K562 (cell line): ENCODE measurements around the gene TNNT1. TPM values are rescaled to one million over a fixed set of nuclear protein-coding genes. Genes with fewer than 3 reads are reported as not detected.
A peak's percentile ranks its signal among the peaks of the same experiment; 100 is the strongest.

ENCODE experiments used
- ATAC-seq: fragments of 200-7000 bp; cut with Tn5 transposase; 3 replicates; pipeline ENCODE4 v1.9.1; 2020; ENCODE audit warnings: moderate library complexity
- BruUV-seq: library from RNA; stranded (reverse); fragments of 400-500 nt; replicated peaks from 2 replicates; lab custom pipeline; 2021; lab: Mats Ljungman, UMichigan
- CTCF ChIA-PET: fragments of 300-600 bp; formaldehyde crosslinking; extraction: SDS; loops from one replicate; lab custom pipeline; 2021; ENCODE audit warnings: low intra/inter-chr PET ratio; lab: Yijun Ruan, JAX
- POLR2A ChIA-PET: fragments of 300-600, 350-650 bp; sonication (Branson Sonifier 250); formaldehyde crosslinking; extraction: SDS; loops from one replicate; lab custom pipeline; 2021; ENCODE audit warnings: antibody characterized with exemption, inconsistent platforms; lab: Yijun Ruan, JAX
- DNase-seq, 4 experiments: peaks; one replicate each; pipeline versions ENCODE4 v3.0.0 to v3.0.0-alpha.2; 2011 to 2018; ENCODE audit warnings: low spot score in 3 of 4, mixed read lengths in 3 of 4; ENCODE audit errors: extremely low read depth in 1 of 4
- FAIRE-seq: peaks from 2 replicates; lab custom pipeline; 2011; peaks lifted over from hg19 to GRCh38; lab: Jason Lieb, UNC
- H2AFZ ChIP-seq: 2 replicates; pipeline ENCODE4 v1.6.0; 2011; ENCODE audit warnings: low read depth, low read length, control low read depth, inconsistent platforms
- H3K27ac ChIP-seq: fragments of 200-600 bp; 3 replicates; pipeline ENCODE4 v1.8.0; 2011; ENCODE audit warnings: low read depth, mild to moderate bottlenecking, control low read depth, inconsistent platforms, low read length, moderate library complexity, mixed read lengths; ENCODE audit errors: extremely low read depth
- H3K27me3 ChIP-seq, 2 experiments: fragments of 300-600 bp in 1 of 2; 2 replicates in 1 of 2; 3 replicates in 1 of 2; pipeline versions ENCODE4 v1.6.0 to v1.8.0; 2011; ENCODE audit warnings: inconsistent platforms in 2 of 2, low read length in 2 of 2, mild to moderate bottlenecking in 1 of 2, mixed read lengths in 1 of 2, moderate library complexity in 1 of 2; ENCODE audit not compliant: control insufficient read depth in 2 of 2, insufficient read depth in 2 of 2
- H3K36me3 ChIP-seq: fragments of 300-600 bp; 3 replicates; pipeline ENCODE4 v1.8.0; 2011; ENCODE audit warnings: mild to moderate bottlenecking, low read length, inconsistent platforms; ENCODE audit not compliant: control insufficient read depth, insufficient read depth
- H3K4me1 ChIP-seq, 2 experiments: fragments of 200-600 bp in 1 of 2; replicated peaks in 1 of 2; 2 replicates in 1 of 2; 3 replicates in 1 of 2; pipeline versions ENCODE4 v1.5.1 to v1.8.0; 2011; ENCODE audit warnings: inconsistent platforms in 2 of 2, low read length in 2 of 2, mild to moderate bottlenecking in 1 of 2, mixed read lengths in 1 of 2, moderate library complexity in 1 of 2; ENCODE audit not compliant: control insufficient read depth in 2 of 2, insufficient read depth in 2 of 2
- H3K4me2 ChIP-seq: 2 replicates; pipeline ENCODE4 v1.6.1; 2011; ENCODE audit warnings: low read length, control low read depth, inconsistent platforms, mixed read lengths; ENCODE audit not compliant: insufficient read depth
- H3K4me3 ChIP-seq: fragments of 200-600 bp; sonication (generic), shearing (Covaris generic); 2 replicates; pipeline ENCODE4 v1.5.1; 2016; ENCODE audit warnings: control low read depth, inconsistent platforms
- H3K79me2 ChIP-seq: fragments of 200-600 bp; 3 replicates; pipeline ENCODE4 v1.8.0; 2011; ENCODE audit warnings: low read length, inconsistent platforms; ENCODE audit not compliant: control insufficient read depth, insufficient read depth
- H3K9ac ChIP-seq, 2 experiments: 2 replicates each; pipeline versions ENCODE4 v1.6.0 to v1.6.1; 2011; ENCODE audit warnings: low read depth in 2 of 2, low read length in 2 of 2, control low read depth in 1 of 2, inconsistent platforms in 1 of 2, mild to moderate bottlenecking in 1 of 2, mixed read lengths in 1 of 2; ENCODE audit not compliant: insufficient read depth in 1 of 2
- H3K9me1 ChIP-seq: one replicate; pipeline ENCODE4 v1.6.0; 2011; ENCODE audit warnings: inconsistent platforms, mild to moderate bottlenecking, low read length, moderate library complexity; ENCODE audit not compliant: control insufficient read depth, insufficient read depth
- H3K9me3 ChIP-seq: replicated peaks from 2 replicates; pipeline ENCODE4 v1.5.1; 2011; ENCODE audit warnings: low read depth, low read length, inconsistent platforms; ENCODE audit not compliant: control insufficient read depth, insufficient read depth
- H4K20me1 ChIP-seq: replicated peaks from 2 replicates; pipeline ENCODE4 v1.6.1; 2011; ENCODE audit warnings: low read length, inconsistent platforms, mixed read lengths; ENCODE audit not compliant: control insufficient read depth, insufficient read depth
- ARID4B ChIP-seq: sonication (generic); formaldehyde crosslinking; IDR thresholded peaks from 2 replicates; pipeline ENCODE4 v1.8.0; 2022; ENCODE audit warnings: mild to moderate bottlenecking, missing genetic modification reagents
- CBFB ChIP-seq: sonication (generic); formaldehyde crosslinking; IDR thresholded peaks from 2 replicates; pipeline ENCODE4 v1.4.0; 2020; ENCODE audit warnings: mild to moderate bottlenecking, missing genetic modification reagents
- CCNT2 ChIP-seq: IDR thresholded peaks from 2 replicates; pipeline ENCODE4 v1.6.1; 2011; ENCODE audit warnings: borderline replicate concordance, low read depth, mild to moderate bottlenecking, moderate library complexity, mixed read lengths, low read length; ENCODE audit not compliant: insufficient read length; ENCODE audit errors: extremely low read depth
- CHD1 ChIP-seq: fragments of 200-600 bp; sonication (generic); IDR thresholded peaks from one replicate; pipeline ENCODE4 v1.6.1; 2012; ENCODE audit warnings: mild to moderate bottlenecking, moderate library complexity, low read length, inconsistent platforms
- ETS2 ChIP-seq: IDR thresholded peaks from 2 replicates; pipeline ENCODE4 v1.6.1; 2016; ENCODE audit warnings: borderline replicate concordance, missing genetic modification characterization, mild to moderate bottlenecking, moderate library complexity, missing compliant biosample characterization; ENCODE audit not compliant: poor library complexity, severe bottlenecking
- FOXK2 ChIP-seq, 2 experiments: fragments of 450-650 bp; IDR thresholded peaks in 1 of 2; conservative IDR thresholded peaks in 1 of 2; 2 replicates each; pipeline ENCODE4 v1.6.1; 2016; ENCODE audit warnings: low read depth in 2 of 2, mild to moderate bottlenecking in 1 of 2
- KDM5B ChIP-seq: fragments of 200-600 bp; sonication (generic); IDR thresholded peaks from 2 replicates; pipeline ENCODE4 v1.6.1; 2012; ENCODE audit warnings: low read depth, mild to moderate bottlenecking, moderate library complexity, low read length, control low read depth, inconsistent platforms; ENCODE audit not compliant: insufficient replicate concordance
- NFXL1 ChIP-seq: fragments of 450-650 bp; formaldehyde crosslinking; IDR thresholded peaks from 2 replicates; pipeline ENCODE4 v1.4.0; 2021; ENCODE audit warnings: mild to moderate bottlenecking
- NR2C2 ChIP-seq, 2 experiments: fragments of 200-800 bp in 1 of 2; sonication (Bioruptor generic) in 1 of 2; sonication (generic) in 1 of 2; formaldehyde crosslinking in 1 of 2; IDR thresholded peaks; 2 replicates each; pipeline versions ENCODE4 v1.6.1 to v1.8.0; 2016 to 2022; ENCODE audit warnings: mild to moderate bottlenecking in 1 of 2, missing compliant biosample characterization in 1 of 2, missing genetic modification characterization in 1 of 2, missing genetic modification reagents in 1 of 2
- PHF20 ChIP-seq: fragments of 450-650 bp; IDR thresholded peaks from 2 replicates; pipeline ENCODE4 v1.6.1; 2018; ENCODE audit not compliant: partially characterized antibody
- PTRF ChIP-seq: fragments of 450-650 bp; IDR thresholded peaks from 2 replicates; pipeline ENCODE4 v1.6.1; 2016; ENCODE audit warnings: mild to moderate bottlenecking, missing genetic modification characterization, missing compliant biosample characterization
- RBBP5 ChIP-seq: fragments of 200-600 bp; sonication (generic); IDR thresholded peaks from 2 replicates; pipeline ENCODE4 v1.6.1; 2012; ENCODE audit warnings: borderline replicate concordance, mild to moderate bottlenecking, low read length, control low read depth, inconsistent platforms; ENCODE audit not compliant: insufficient read depth, poor library complexity, severe bottlenecking
- ZBTB7A ChIP-seq: IDR thresholded peaks from 2 replicates; pipeline ENCODE4 v1.6.1; 2011; ENCODE audit warnings: low read depth, mild to moderate bottlenecking, low read length, moderate library complexity, borderline replicate concordance; ENCODE audit not compliant: control insufficient read depth
- ZFPM2 ChIP-seq: fragments of 250-450 bp; sonication (Bioruptor Pico); IDR thresholded peaks from 2 replicates; pipeline ENCODE4 v1.5.1; 2022; ENCODE audit warnings: mild to moderate bottlenecking
- ZNF143 ChIP-seq: sonication (generic); formaldehyde crosslinking; IDR thresholded peaks from 2 replicates; pipeline ENCODE4 v1.9.0; 2022; ENCODE audit warnings: mild to moderate bottlenecking, missing genetic modification reagents
- WGBS: fragments of 100-300 bp; shearing (Covaris generic); methylation state at CpG from one replicate; pipeline ENCODE4 v1.1.6; 2016; ENCODE audit warnings: low coverage, mixed read lengths; ENCODE audit not compliant: insufficient coverage; ENCODE audit errors: missing lambda C conversion rate; 5-methylcytosine and 5-hydroxymethylcytosine counted together
- in situ Hi-C: fragments of 300-500 bp; cut with MboI; formaldehyde crosslinking; loops from 4 replicates; pipeline ENCODE4 v1.15.0; 2018; ENCODE audit warnings: inconsistent platforms, mixed read lengths
- intact Hi-C: fragments of 100-400 bp; cut with micrococcal nuclease; formaldehyde crosslinking; loops from 2 replicates; pipeline ENCODE4 v1.14.2; 2022
- polyA plus RNA-seq, 8 experiments: library from polyadenylated mRNA; depleted of rRNA in 4 of 8; stranded (reverse) in 5 of 8; unstranded in 3 of 8; fragments of >200 nt; fragmentation: Nextera tagmentation in 2 of 8; fragmentation: Illumina TruSeq in 1 of 8; extraction: Ambion mirVana in 2 of 8; extraction: Trizol in 1 of 8; gene quantifications; 2 replicates each; pipeline versions ENCODE4 v1.2.1 to v1.2.3, GENCODE V29; 2011 to 2014; ENCODE audit warnings: inconsistent platforms in 1 of 8, missing spikeins in 1 of 8
- total RNA-seq, 7 experiments: library from RNA; depleted of rRNA in 6 of 7; stranded (reverse); fragments of >200 nt in 6 of 7; fragmentation: Illumina TruSeq in 2 of 7; extraction: Trizol in 2 of 7; gene quantifications; 2 replicates each; pipeline versions ENCODE4 v1.2.1 to v1.2.3, GENCODE V29; 2011 to 2021; ENCODE audit warnings: low replicate concordance in 1 of 7

Gene TNNT1
- total and polyA plus RNA-seq, 9 of the 15 experiments (the other 6 are each of a cell fraction or from before 2014, with no cell fraction given): 31.8 to 390 (median 227) TPM

GRCh38 chr19:55116859-55117662 lies 31.9 kb downstream of the TNNT1 start, which contains the start of gene PPP1R12C:
Gene PPP1R12C (minus strand): TSS chr19:55117637. CDS start chr19:55117543, 94 bp downstream.
- no peak for FAIRE-seq
- DNase-seq: peak in 2 of 4 experiments; percentile 18 to 39
- TF ChIP-seq ZNF143 (CRISPR knock-in tag) (0 out of 2 replicates have a peak, but pooled peaks have one; percentile 12), PHF20 (peak; percentile 2), FOXK2 (conservative IDR thresholded peaks at IDR 0.05 in 1 of 2, IDR thresholded peaks at IDR 0.05 in 1 of 2; ENCODE audit: low read depth in 2 of 2) (no peak), CHD1 (peak; percentile 87), PTRF (tag) (no peak), NFXL1 (no peak), CCNT2 (peak; percentile 11), CBFB (peak; percentile 78; the same call in 1 of the 2 replicates), ZBTB7A (peak; percentile 33; the same call in 1 of the 2 replicates), KDM5B (peak; percentile 26), ARID4B (CRISPR knock-in tag) (peak; percentile 72; the same call in 1 of the 2 replicates), ETS2 (tag) (no peak), RBBP5 (peak; percentile 3), ZFPM2 (CRISPR knock-in tag) (no peak), NR2C2 (CRISPR knock-in tag; IDR thresholded peaks at IDR 0.05) (no peak), NR2C2 (tag; IDR thresholded peaks at IDR 0.05) (no peak)

More at GRCh38 chr19:55116859-55117662, 31.9 kb downstream of the TNNT1 start, which contains the start of gene PPP1R12C:
- POLR2A ChIA-PET: interaction anchor here (0.7 to 1.7 kb wide), 7 partner anchors 10 to 290 kb away, joined by 3 to 9 read pairs (median 5); partner anchors contain the start of genes DNAAF3 and UBE2S
- Histone ChIP-seq H3K9ac (peak within 1 kb of the TSS; percentile 87 to 98), H3K4me2 (peak within 1 kb of the TSS; percentile 98), H3K9me3 (no peaks in the 10 kb centered on the region), H3K4me3 (peak within 1 kb of the TSS; percentile 89), H3K4me1 (peaks cover 38 to 64% of the 10 kb centered on the region in 2 experiments), H3K79me2 (peaks cover 53% of the 10 kb centered on the region), H2AFZ (peak within 1 kb of the TSS; percentile 98), H3K9me1 (peaks cover 4% of the 10 kb centered on the region), H4K20me1 (peaks cover 33% of the 10 kb centered on the region), H3K36me3 (peaks cover 23% of the 10 kb centered on the region; the same call in 2 of the 3 replicates), H3K27me3 (no peaks in the 10 kb centered on the region), H3K27ac (peak within 1 kb of the TSS; percentile 91)
- WGBS: 2% methylated on average over 29 of the region's 97 CpGs
- in situ Hi-C loops (no loop called here), intact Hi-C loops (no loop called here)
- ATAC-seq: peak; percentile 3
- BruUV-seq: no TSS peak
- CTCF ChIA-PET: no interaction called here
